DND-41 (cell line): ENCODE measurements around the gene CDX1.

Source experiments
- EZH2 ChIP-seq: IDR thresholded peaks from 3 replicates; pipeline ENCODE4 v1.6.1; 2012; ENCODE audit warnings: borderline replicate concordance, low read depth, mild to moderate bottlenecking, moderate library complexity, low read length, inconsistent platforms; ENCODE audit not compliant: severe bottlenecking
- TF ChIP-seq, protein P1 (sequence below): IDR thresholded peaks from 2 replicates; pipeline ENCODE4 v1.5.1; 2012; ENCODE audit warnings: borderline replicate concordance, low read length, moderate library complexity, mild to moderate bottlenecking; ENCODE audit not compliant: poor library complexity, severe bottlenecking; ENCODE audit errors: extremely low read depth

DNA sequence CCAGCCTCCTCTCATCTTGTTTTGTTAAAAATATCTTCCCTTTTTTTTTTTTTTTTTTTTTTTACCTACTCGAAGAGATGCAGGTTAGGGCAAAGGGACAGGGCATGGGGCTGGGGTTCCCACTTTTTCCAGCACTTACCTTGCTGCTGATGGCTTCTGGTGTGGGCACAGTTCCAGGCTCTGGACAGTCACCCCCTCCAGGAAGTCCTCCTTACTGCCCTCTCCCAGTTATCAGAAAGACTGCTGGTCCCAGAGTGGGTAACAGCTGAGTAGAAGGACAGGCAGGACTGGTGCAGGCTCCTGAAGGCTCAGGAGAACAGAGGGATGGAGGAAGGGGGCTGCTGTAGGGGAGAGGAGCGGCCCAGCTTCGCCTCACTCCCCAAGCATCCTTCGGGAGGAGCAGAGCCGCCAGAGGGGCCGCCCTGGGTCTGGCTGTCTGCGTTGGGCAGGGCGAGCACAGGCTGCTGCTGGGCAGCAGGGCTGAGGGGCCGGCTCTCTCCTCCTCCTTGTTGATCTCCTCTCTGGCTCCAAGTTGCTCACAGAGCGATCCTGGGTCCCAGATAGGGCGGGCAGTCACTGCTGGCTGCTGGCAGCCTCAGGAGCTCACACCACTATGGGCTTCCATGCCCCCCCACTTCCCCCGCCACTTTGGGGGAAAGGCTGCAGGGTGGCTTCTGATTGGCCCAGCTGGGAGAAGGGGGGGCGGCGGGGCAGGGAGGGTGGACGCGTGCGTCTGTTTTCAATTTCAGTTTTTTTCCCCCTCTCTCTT is 11.1 kb upstream of the CDX1 start, which contains the start of gene PDGFRB:
- TF ChIP-seq, protein P1, sequence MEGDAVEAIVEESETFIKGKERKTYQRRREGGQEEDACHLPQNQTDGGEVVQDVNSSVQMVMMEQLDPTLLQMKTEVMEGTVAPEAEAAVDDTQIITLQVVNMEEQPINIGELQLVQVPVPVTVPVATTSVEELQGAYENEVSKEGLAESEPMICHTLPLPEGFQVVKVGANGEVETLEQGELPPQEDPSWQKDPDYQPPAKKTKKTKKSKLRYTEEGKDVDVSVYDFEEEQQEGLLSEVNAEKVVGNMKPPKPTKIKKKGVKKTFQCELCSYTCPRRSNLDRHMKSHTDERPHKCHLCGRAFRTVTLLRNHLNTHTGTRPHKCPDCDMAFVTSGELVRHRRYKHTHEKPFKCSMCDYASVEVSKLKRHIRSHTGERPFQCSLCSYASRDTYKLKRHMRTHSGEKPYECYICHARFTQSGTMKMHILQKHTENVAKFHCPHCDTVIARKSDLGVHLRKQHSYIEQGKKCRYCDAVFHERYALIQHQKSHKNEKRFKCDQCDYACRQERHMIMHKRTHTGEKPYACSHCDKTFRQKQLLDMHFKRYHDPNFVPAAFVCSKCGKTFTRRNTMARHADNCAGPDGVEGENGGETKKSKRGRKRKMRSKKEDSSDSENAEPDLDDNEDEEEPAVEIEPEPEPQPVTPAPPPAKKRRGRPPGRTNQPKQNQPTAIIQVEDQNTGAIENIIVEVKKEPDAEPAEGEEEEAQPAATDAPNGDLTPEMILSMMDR, result no peak
- no peak for TF ChIP-seq EZH2
